Astrocyte of the spinal cord (primary cell): ENCODE results near the gene HLCS.
"Not testable (repeated sequence)": the region's sequence is repeated elsewhere in the genome, so short reads cannot be mapped to it uniquely, and the experiment has no call there.

Experiments
- DNase-seq: peaks from one replicate; pipeline ENCODE4 v3.0.0; 2011; ENCODE audit warnings: low read depth, low spot score
- H3K4me3 ChIP-seq: 2 replicates; pipeline ENCODE4 v1.5.1; 2011; ENCODE audit warnings: low read depth, mild to moderate bottlenecking, low read length, moderate library complexity
- CTCF ChIP-seq: IDR thresholded peaks from 2 replicates; pipeline ENCODE4 v1.5.1; 2012; ENCODE audit warnings: low read depth, mild to moderate bottlenecking, low read length, inconsistent platforms
- in situ Hi-C: cut with HindIII; loops from 2 replicates; pipeline ENCODE4 v1.10.0; 2017; ENCODE audit warnings: low sequenced_read_pairs

Gene HLCS

GRCh38 chr21:36825658-36826057 is 140.8 kb downstream of the HLCS start:
- no peak for TF ChIP-seq CTCF
- no peak overlapping the region for H3K4me3 ChIP-seq
- DNase-seq = no peak
- in situ Hi-C loops = no loop called here

- no peak overlapping the region for H3K4me3 ChIP-seq
- DNase-seq = no peak
- in situ Hi-C loops = no loop called here
- no peak for TF ChIP-seq CTCF
These were observed 145.5 kb downstream of the HLCS start for GRCh38 chr21:36821032-36821299.

GRCh38 chr21:36820176-36821031 is 146.1 kb downstream of the HLCS start:
- in situ Hi-C loops = no loop called here
- no peak for DNase-seq
- no peak for TF ChIP-seq CTCF
- H3K4me3 ChIP-seq = no peak overlapping the region

GRCh38 chr21:36817732-36818450 is 148.6 kb downstream of the HLCS start:
- no peak for DNase-seq
- in situ Hi-C loops = no loop called here
- no peak overlapping the region for H3K4me3 ChIP-seq
- no peak for TF ChIP-seq CTCF

- no peak for TF ChIP-seq CTCF
- DNase-seq = no peak
- in situ Hi-C loops = no loop called here
These were observed 149.8 kb downstream of the HLCS start for GRCh38 chr21:36816561-36817130.

GRCh38 chr21:36816026-36816425 is 150.4 kb downstream of the HLCS start:
- DNase-seq, H3K4me3 ChIP-seq, in situ Hi-C loops: not testable (repeated sequence)

More at GRCh38 chr21:36816561-36817130, 149.8 kb downstream of the HLCS start:
- H3K4me3 ChIP-seq = no peak overlapping the region

- DNase-seq = no peak
- TF ChIP-seq CTCF = no peak
These were observed 151.2 kb downstream of the HLCS start for GRCh38 chr21:36815284-36815683.

More at GRCh38 chr21:36815284-36815683, 151.2 kb downstream of the HLCS start:
- H3K4me3 ChIP-seq = no peak overlapping the region
- in situ Hi-C loops = no loop called here
